K562 (cell line): ENCODE measurements around the gene MTRF1L. TPM values are rescaled to one million over a fixed set of nuclear protein-coding genes. Genes with fewer than 3 reads are reported as not detected.

Source experiments
- CHD4 ChIP-seq: fragments of 200-600 bp; sonication (generic); IDR thresholded peaks from 3 replicates; pipeline ENCODE4 v1.6.1; 2012; ENCODE audit warnings: low read depth, mild to moderate bottlenecking, mixed read lengths, low read length, inconsistent platforms; ENCODE audit not compliant: insufficient read depth, insufficient replicate concordance, poor library complexity, severe bottlenecking
- ESRRB ChIP-seq: fragments of 250-450 bp; sonication (Bioruptor Pico); IDR thresholded peaks from 2 replicates; pipeline ENCODE4 v1.5.0; 2020; ENCODE audit warnings: mild to moderate bottlenecking, moderate library complexity, borderline replicate concordance
- FOS ChIP-seq: IDR thresholded peaks from 3 replicates; pipeline ENCODE4 v1.6.1; 2011; ENCODE audit not compliant: insufficient read length; ENCODE audit errors: extremely low read depth
- GABPA ChIP-seq: fragments of 200-800 bp; sonication (Bioruptor generic); conservative IDR thresholded peaks from 2 replicates; pipeline ENCODE4 v1.6.1; 2016; ENCODE audit warnings: low read depth, missing genetic modification characterization, missing compliant biosample characterization
- LEF1 ChIP-seq: fragments of 450-650 bp; IDR thresholded peaks from 2 replicates; pipeline ENCODE4 v1.6.1; 2016; ENCODE audit warnings: mild to moderate bottlenecking
- MIER1 ChIP-seq: fragments of 450-650 bp; IDR thresholded peaks from 2 replicates; pipeline ENCODE4 v1.6.1; 2016; ENCODE audit warnings: antibody characterized with exemption, mild to moderate bottlenecking, low read depth
- NCOR1 ChIP-seq: fragments of 450-650 bp; IDR thresholded peaks from 2 replicates; pipeline ENCODE4 v1.6.1; 2016; ENCODE audit warnings: mild to moderate bottlenecking, moderate library complexity
- PHTF2 ChIP-seq: fragments of 250-450 bp; sonication (Bioruptor Pico); IDR thresholded peaks from 2 replicates; pipeline ENCODE4 v1.5.0; 2021; ENCODE audit warnings: mild to moderate bottlenecking
- RBBP5 ChIP-seq: fragments of 200-600 bp; sonication (generic); IDR thresholded peaks from 2 replicates; pipeline ENCODE4 v1.6.1; 2012; ENCODE audit warnings: borderline replicate concordance, mild to moderate bottlenecking, low read length, control low read depth, inconsistent platforms; ENCODE audit not compliant: insufficient read depth, poor library complexity, severe bottlenecking
- SRSF7 ChIP-seq: fragments of 200-400 bp; formaldehyde crosslinking; optimal IDR thresholded peaks from 2 replicates; pipeline ENCODE3; 2017; ENCODE audit warnings: mild to moderate bottlenecking, low read depth, low read length
- ZKSCAN8 ChIP-seq: fragments of 200-800 bp; sonication (Bioruptor generic); IDR thresholded peaks from 2 replicates; pipeline ENCODE4 v1.6.1; 2016; ENCODE audit warnings: missing genetic modification characterization, missing compliant biosample characterization
- ZNF197 ChIP-seq: fragments of 200-800 bp; sonication (Bioruptor generic); IDR thresholded peaks from 2 replicates; pipeline ENCODE4 v1.6.1; 2016; ENCODE audit warnings: low read depth, missing genetic modification characterization, missing compliant biosample characterization
- polyA plus RNA-seq, 8 experiments: library from polyadenylated mRNA; depleted of rRNA in 4 of 8; stranded (reverse) in 5 of 8; unstranded in 3 of 8; fragments of >200 nt; fragmentation: Nextera tagmentation in 2 of 8; fragmentation: Illumina TruSeq in 1 of 8; extraction: Ambion mirVana in 2 of 8; extraction: Trizol in 1 of 8; gene quantifications; 2 replicates each; pipeline versions ENCODE4 v1.2.1 to v1.2.3, GENCODE V29; 2011 to 2014; ENCODE audit warnings: inconsistent platforms in 1 of 8, missing spikeins in 1 of 8
- total RNA-seq, 7 experiments: library from RNA; depleted of rRNA in 6 of 7; stranded (reverse); fragments of >200 nt in 6 of 7; fragmentation: Illumina TruSeq in 2 of 7; extraction: Trizol in 2 of 7; gene quantifications; 2 replicates each; pipeline versions ENCODE4 v1.2.1 to v1.2.3, GENCODE V29; 2011 to 2021; ENCODE audit warnings: low replicate concordance in 1 of 7
- TF ChIP-seq, protein P1 (sequence below): IDR thresholded peaks from 2 replicates; pipeline ENCODE4 v1.6.1; 2016; ENCODE audit warnings: missing genetic modification characterization, missing compliant biosample characterization
- TF ChIP-seq, protein P2 (sequence below): fragments of 200-800 bp; sonication (Bioruptor generic); IDR thresholded peaks from 2 replicates; pipeline ENCODE4 v1.6.1; 2017; ENCODE audit warnings: missing genetic modification characterization, missing compliant biosample characterization
- TF ChIP-seq, protein P3 (sequence below): IDR thresholded peaks from 2 replicates; pipeline ENCODE4 v1.6.1; 2012; ENCODE audit warnings: low read depth, low read length, improper control_type of control experiment, borderline replicate concordance
- TF ChIP-seq, protein P4 (sequence below), 2 experiments: fragments of 450-650 bp; IDR thresholded peaks; 2 replicates each; pipeline ENCODE4 v1.6.1; 2018; ENCODE audit warnings: mild to moderate bottlenecking in 2 of 2, low read depth in 1 of 2; ENCODE audit not compliant: partially characterized antibody in 2 of 2

Gene MTRF1L
- total and polyA plus RNA-seq, 9 of the 15 experiments (the other 6 are each of a cell fraction or from before 2014, with no cell fraction given) = 10.7 to 34.0 (median 30.2) TPM

DNA sequence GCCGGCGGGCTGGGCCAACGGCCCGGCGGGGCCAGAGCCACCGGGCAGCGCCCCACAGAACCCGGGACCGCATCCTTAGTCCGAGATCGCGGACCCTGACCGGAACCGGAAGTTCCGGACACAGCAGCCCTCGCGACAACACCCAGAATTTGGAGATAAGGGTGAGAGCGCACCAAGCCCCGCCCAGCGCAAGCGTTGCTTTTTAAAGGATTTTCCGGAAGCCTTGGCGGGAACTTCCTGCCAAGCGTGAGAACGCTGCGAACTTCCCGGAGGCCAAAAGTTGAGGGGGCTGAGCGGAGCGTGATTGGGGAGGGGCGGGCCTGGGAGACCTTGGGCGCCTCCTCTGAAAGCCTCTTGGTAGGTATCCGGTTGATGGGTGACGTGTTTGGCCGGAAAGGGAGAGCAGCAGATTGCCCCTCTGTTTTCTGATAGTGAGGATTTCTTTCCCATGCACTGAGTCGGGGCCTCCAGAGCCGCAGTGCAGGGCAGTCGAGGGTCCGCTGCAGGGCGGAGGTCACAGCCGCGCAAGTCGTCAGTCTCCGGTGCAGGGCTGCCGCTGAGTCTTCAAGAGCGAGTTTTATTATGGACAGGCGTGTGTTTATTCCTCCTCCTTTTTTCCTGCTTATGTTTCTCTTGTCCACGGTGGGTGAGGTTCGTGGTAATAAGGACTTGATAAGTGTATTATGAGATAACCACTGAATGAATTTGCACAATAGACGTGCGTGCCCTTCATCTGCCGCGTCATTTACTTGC lies at the start of gene MTRF1L (continued):
- TF ChIP-seq, protein P1, sequence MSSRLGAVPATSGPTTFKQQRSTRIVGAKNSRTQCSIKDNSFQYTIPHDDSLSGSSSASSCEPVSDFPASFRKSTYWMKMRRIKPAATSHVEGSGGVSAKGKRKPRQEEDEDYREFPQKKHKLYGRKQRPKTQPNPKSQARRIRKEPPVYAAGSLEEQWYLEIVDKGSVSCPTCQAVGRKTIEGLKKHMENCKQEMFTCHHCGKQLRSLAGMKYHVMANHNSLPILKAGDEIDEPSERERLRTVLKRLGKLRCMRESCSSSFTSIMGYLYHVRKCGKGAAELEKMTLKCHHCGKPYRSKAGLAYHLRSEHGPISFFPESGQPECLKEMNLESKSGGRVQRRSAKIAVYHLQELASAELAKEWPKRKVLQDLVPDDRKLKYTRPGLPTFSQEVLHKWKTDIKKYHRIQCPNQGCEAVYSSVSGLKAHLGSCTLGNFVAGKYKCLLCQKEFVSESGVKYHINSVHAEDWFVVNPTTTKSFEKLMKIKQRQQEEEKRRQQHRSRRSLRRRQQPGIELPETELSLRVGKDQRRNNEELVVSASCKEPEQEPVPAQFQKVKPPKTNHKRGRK (tag) = no peak
- TF ChIP-seq LEF1 = peak; percentile 55; the same call in 1 of the 2 replicates
- TF ChIP-seq MIER1 = 0 out of 2 replicates have a peak, but pooled peaks have one; percentile 50
- peak; percentile 96 for TF ChIP-seq GABPA (tag)
- TF ChIP-seq, protein P2, sequence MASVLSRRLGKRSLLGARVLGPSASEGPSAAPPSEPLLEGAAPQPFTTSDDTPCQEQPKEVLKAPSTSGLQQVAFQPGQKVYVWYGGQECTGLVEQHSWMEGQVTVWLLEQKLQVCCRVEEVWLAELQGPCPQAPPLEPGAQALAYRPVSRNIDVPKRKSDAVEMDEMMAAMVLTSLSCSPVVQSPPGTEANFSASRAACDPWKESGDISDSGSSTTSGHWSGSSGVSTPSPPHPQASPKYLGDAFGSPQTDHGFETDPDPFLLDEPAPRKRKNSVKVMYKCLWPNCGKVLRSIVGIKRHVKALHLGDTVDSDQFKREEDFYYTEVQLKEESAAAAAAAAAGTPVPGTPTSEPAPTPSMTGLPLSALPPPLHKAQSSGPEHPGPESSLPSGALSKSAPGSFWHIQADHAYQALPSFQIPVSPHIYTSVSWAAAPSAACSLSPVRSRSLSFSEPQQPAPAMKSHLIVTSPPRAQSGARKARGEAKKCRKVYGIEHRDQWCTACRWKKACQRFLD (CRISPR knock-in tag) = no peak
- TF ChIP-seq CHD4 = no peak
- TF ChIP-seq RBBP5 = peak; percentile 83
- no peak for TF ChIP-seq ZKSCAN8
- TF ChIP-seq, protein P3, sequence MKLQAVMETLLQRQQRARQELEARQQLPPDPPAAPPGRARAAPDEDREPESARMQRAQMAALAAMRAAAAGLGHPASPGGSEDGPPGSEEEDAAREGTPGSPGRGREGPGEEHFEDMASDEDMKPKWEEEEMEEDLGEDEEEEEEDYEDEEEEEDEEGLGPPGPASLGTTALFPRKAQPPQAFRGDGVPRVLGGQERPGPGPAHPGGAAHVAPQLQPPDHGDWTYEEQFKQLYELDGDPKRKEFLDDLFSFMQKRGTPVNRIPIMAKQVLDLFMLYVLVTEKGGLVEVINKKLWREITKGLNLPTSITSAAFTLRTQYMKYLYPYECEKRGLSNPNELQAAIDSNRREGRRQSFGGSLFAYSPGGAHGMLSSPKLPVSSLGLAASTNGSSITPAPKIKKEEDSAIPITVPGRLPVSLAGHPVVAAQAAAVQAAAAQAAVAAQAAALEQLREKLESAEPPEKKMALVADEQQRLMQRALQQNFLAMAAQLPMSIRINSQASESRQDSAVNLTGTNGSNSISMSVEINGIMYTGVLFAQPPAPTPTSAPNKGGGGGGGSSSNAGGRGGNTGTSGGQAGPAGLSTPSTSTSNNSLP = peak; percentile 17; the same call in 1 of the 2 replicates
- TF ChIP-seq PHTF2 = no peak
- no peak for TF ChIP-seq ESRRB (CRISPR knock-in tag)
- no peak for TF ChIP-seq ZNF197 (CRISPR knock-in tag)
- no peak for TF ChIP-seq SRSF7
- peak; percentile 32; the same call in 1 of the 2 replicates for TF ChIP-seq NCOR1
- TF ChIP-seq, protein P4, sequence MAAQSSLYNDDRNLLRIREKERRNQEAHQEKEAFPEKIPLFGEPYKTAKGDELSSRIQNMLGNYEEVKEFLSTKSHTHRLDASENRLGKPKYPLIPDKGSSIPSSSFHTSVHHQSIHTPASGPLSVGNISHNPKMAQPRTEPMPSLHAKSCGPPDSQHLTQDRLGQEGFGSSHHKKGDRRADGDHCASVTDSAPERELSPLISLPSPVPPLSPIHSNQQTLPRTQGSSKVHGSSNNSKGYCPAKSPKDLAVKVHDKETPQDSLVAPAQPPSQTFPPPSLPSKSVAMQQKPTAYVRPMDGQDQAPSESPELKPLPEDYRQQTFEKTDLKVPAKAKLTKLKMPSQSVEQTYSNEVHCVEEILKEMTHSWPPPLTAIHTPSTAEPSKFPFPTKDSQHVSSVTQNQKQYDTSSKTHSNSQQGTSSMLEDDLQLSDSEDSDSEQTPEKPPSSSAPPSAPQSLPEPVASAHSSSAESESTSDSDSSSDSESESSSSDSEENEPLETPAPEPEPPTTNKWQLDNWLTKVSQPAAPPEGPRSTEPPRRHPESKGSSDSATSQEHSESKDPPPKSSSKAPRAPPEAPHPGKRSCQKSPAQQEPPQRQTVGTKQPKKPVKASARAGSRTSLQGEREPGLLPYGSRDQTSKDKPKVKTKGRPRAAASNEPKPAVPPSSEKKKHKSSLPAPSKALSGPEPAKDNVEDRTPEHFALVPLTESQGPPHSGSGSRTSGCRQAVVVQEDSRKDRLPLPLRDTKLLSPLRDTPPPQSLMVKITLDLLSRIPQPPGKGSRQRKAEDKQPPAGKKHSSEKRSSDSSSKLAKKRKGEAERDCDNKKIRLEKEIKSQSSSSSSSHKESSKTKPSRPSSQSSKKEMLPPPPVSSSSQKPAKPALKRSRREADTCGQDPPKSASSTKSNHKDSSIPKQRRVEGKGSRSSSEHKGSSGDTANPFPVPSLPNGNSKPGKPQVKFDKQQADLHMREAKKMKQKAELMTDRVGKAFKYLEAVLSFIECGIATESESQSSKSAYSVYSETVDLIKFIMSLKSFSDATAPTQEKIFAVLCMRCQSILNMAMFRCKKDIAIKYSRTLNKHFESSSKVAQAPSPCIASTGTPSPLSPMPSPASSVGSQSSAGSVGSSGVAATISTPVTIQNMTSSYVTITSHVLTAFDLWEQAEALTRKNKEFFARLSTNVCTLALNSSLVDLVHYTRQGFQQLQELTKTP (IDR thresholded peaks at IDR 0.05; ENCODE audit: low read depth in 1 of 2, partially characterized antibody in 2 of 2) = peak in 1 of 2 experiments; percentile 54
- TF ChIP-seq FOS = no peak
